Stomach (tissue), 4 donors: Measurements from ENCODE around the gene TRIM62.

ENCODE experiments used
- CTCF ChIP-seq, 7 experiments: fragments of 450-650 bp in 4 of 7; fragments of 200-600 bp in 3 of 7; sonication (generic) in 3 of 7; IDR thresholded peaks; one replicate each; pipeline ENCODE4 v1.5.1; 2016 to 2019; ENCODE audit warnings: antibody characterized with exemption in 7 of 7, control low read depth in 2 of 7, mild to moderate bottlenecking in 1 of 7
- EP300 ChIP-seq: sonication (generic); formaldehyde crosslinking; IDR thresholded peaks from one replicate; pipeline ENCODE4 v1.6.1; 2017; ENCODE audit warnings: antibody characterized with exemption
- POLR2A ChIP-seq, 4 donors: fragments of 450-650 bp; IDR thresholded peaks; one replicate each; pipeline ENCODE4 v1.6.1; 2016; ENCODE audit warnings: antibody characterized with exemption in 4 of 4, control low read depth in 2 of 4, mild to moderate bottlenecking in 1 of 4, moderate library complexity in 1 of 4

- TF ChIP-seq POLR2A (IDR thresholded peaks at IDR 0.05) = no peak
- TF ChIP-seq CTCF (IDR thresholded peaks at IDR 0.05) = no peak
- TF ChIP-seq EP300 = no peak
These were observed 38.2 kb upstream of the TRIM62 start for GRCh38 chr1:33219886-33220661.
